Activated gamma-delta T cell (primary cell): ENCODE measurements around the gene UBA3.

Source experiments
- DNase-seq: peaks from one replicate; lab custom pipeline; 2025; lab: John Stamatoyannopoulos, UW

The UBA3 gene

GRCh38 chr3:69011096-69011730 is 69.0 kb downstream of the UBA3 start:
- DNase-seq, result no peak

GRCh38 chr3:69009559-69010410 is 70.4 kb downstream of the UBA3 start:
- no peak for DNase-seq

- DNase-seq, result no peak
Measured at GRCh38 chr3:69008980-69009379, 71.2 kb downstream of the UBA3 start.

- DNase-seq, result no peak
Measured at GRCh38 chr3:69005791-69006482, 74.2 kb downstream of the UBA3 start.

GRCh38 chr3:69005071-69005790 is 74.9 kb downstream of the UBA3 start:
- no peak for DNase-seq
